Measurements from ENCODE around the gene PLPP7. TPM values are rescaled to one million over a fixed set of nuclear protein-coding genes. Genes with fewer than 3 reads are reported as not detected.
A peak's percentile ranks its signal among the peaks of the same experiment; 100 is the strongest.

The PLPP7 gene
- total RNA-seq, 1 experiment from 2014 or later: not detected

DNA sequence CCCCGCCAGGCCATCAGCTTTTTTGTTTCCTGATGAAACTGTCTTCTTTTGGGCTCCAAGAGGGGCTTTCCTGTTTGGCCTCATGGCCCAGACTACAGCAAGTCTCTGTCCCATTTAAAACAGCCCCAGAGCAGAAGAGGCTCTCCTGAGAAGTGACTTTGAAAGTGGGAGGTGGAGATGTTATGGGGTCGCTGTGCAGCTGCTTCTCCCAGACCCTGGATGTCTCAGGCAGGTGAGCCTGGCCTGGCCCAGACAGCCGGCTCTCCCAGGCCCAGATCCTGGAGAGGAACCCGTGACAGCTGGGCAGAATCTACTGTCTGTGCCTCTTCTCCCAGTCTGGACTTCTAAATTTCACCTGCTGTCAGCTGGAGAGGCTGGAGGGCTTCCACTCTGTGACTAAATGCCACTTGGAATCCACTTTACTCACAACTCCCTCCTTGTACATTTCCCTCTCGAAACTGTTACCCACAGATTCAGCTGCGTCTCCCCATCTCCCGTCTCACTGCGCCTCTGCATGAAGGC lies 33.8 kb upstream of the PLPP7 start:
- H3K4me3 ChIP-seq (ENCODE audit: low read length): peak overlapping the region; percentile 66
- peak; percentile 57 for DNase-seq
- H3K9me2 ChIP-seq (replicated peaks; ENCODE audit: insufficient read depth, low read length): no peaks in the 10 kb centered on the region
- H3K36me3 ChIP-seq (ENCODE audit: insufficient read depth, low read length): no peaks in the 10 kb centered on the region
- peak overlapping the region; percentile 85 for H3K9ac ChIP-seq (ENCODE audit: low read length)
- H3K27ac ChIP-seq (ENCODE audit: low read length): peak overlapping the region; percentile 98
- H3K9me3 ChIP-seq (ENCODE audit: low read length): no peaks in the 10 kb centered on the region
- no peaks in the 10 kb centered on the region for H3K27me3 ChIP-seq (ENCODE audit: low read length)
- H2AFZ ChIP-seq (ENCODE audit: low read length): no peak overlapping the region
- peak overlapping the region; percentile 82 for H3K4me2 ChIP-seq (ENCODE audit: low read depth, low read length, poor library complexity, severe bottlenecking)
- H3K4me1 ChIP-seq (ENCODE audit: low read length): peaks cover 56% of the 10 kb centered on the region
- H4K20me1 ChIP-seq (ENCODE audit: insufficient read depth, low read depth, low read length): no peaks in the 10 kb centered on the region
- no peaks in the 10 kb centered on the region; the same call in 1 of the 2 replicates for H3K79me2 ChIP-seq (ENCODE audit: low read length)

DNA sequence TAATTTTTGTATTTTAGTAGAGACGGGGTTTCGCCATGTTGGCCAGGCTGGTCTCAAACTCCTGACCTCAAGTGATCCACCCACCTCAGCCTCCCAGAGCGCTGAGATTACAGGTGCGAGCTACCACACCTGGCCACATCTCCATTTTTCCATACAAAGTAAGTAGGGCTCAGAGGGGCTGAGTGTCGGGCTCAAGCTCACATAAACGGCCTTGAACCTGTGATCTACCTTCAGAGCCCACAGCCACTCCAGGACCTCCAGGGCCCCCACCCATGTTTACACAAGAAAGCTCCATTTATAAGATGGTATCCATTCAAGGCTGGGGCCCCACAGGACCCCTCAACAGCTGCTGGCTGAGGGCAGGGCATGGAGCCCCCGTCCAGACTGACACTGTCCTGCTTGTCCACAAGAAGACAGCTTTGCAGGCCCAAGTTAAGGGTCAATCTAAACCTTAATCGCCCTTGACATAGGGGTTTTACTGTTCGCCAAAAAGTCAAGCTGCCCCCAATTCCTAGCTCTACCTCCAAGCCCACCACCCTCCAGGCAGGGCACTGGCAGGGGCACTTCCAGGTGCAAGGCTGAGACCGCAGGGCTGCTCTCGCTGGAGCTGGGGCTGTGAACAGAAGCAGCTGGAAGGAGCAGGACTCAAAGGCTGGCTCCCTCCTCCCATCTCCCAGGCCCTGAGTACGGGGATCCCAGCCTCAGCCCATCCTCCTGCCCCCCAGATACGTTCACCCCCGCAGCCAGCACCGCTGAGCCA lies 32.1 kb upstream of the PLPP7 start:
- no peak overlapping the region for H3K4me3 ChIP-seq (ENCODE audit: low read length)
- peaks cover 51% of the 10 kb centered on the region for H3K4me1 ChIP-seq (ENCODE audit: low read length)
- 0 out of 2 replicates have a peak overlapping the region, but pooled peaks have one; percentile 13 for H3K9ac ChIP-seq (ENCODE audit: low read length)
- H4K20me1 ChIP-seq (ENCODE audit: insufficient read depth, low read depth, low read length): no peaks in the 10 kb centered on the region
- no peaks in the 10 kb centered on the region for H3K9me3 ChIP-seq (ENCODE audit: low read length)
- peak overlapping the region; percentile 98; the same call in 1 of the 2 replicates for H3K27ac ChIP-seq (ENCODE audit: low read length)
- peak overlapping the region; percentile 82 for H3K4me2 ChIP-seq (ENCODE audit: low read depth, low read length, poor library complexity, severe bottlenecking)
- no peaks in the 10 kb centered on the region for H3K9me2 ChIP-seq (replicated peaks; ENCODE audit: insufficient read depth, low read length)
- peaks cover 2% of the 10 kb centered on the region for H3K79me2 ChIP-seq (ENCODE audit: low read length)
- H3K27me3 ChIP-seq (ENCODE audit: low read length): no peaks in the 10 kb centered on the region
- no peak overlapping the region for H2AFZ ChIP-seq (ENCODE audit: low read length)
- DNase-seq: no peak
- no peaks in the 10 kb centered on the region for H3K36me3 ChIP-seq (ENCODE audit: insufficient read depth, low read length)

DNA sequence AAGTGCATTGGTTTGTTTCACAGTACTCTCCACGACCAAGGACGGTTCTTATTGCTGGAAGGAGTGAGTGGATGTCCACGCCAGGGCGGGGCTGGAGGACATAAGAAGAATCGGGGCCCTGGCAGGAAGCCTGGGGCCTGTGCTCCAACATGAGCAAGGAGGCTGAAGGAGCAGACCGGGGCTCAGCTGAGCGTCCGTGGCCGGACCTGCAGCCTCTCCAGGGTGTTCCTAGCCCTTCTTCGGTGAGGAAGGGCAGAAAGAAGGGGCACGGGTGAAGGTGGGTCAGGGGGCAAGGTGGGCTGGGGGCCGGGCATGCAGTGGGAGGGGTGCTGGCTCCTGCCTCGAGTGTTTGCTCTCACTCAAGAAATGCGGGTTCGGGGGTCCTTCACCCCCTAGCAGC lies 31.3 kb upstream of the PLPP7 start:
- H3K9me2 ChIP-seq (replicated peaks; ENCODE audit: insufficient read depth, low read length): no peaks in the 10 kb centered on the region

DNA sequence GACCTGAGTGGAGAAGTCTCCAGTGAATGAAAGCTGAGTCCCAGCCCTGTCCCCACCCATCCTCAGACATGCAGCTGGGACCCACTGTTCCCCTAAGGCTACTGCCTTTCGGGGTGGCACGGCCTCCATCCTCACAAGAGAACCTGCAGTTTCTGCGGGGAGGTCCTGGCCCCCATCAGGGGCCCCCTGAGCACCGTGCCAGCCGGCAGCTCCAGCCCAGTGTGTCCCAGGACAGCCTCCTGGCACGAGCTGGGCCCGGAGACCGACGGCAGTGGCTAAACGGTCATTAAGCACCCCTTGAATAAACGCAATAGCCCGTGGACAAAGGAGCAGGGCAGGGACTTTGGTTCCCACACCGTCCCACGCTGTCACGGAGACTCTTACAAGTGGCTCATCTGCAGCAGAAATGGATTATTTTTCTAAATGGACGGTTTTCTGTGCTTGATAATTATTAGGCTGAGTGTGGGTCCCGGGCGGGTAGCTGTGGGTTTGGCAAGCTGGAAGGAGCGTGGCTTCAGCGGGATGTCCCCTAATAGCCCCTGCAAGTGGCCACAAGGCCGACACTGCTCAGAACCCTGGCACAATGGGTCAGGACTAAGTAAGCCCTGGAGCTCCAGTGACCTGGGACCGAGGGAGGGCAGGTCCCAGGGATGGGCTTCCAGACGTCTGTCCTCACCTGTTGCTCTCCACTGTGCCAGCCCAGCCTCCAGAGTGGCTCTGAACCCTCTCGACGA lies 30.7 kb upstream of the PLPP7 start:
- H3K79me2 ChIP-seq (ENCODE audit: low read length): peaks cover 10% of the 10 kb centered on the region
- H2AFZ ChIP-seq (ENCODE audit: low read length): no peak overlapping the region
- H3K36me3 ChIP-seq (ENCODE audit: insufficient read depth, low read length): no peaks in the 10 kb centered on the region
- no peak overlapping the region for H3K27ac ChIP-seq (ENCODE audit: low read length)
- no peaks in the 10 kb centered on the region for H3K9me2 ChIP-seq (replicated peaks; ENCODE audit: insufficient read depth, low read length)
- no peak overlapping the region for H3K4me3 ChIP-seq (ENCODE audit: low read length)
- H3K9me3 ChIP-seq (ENCODE audit: low read length): no peaks in the 10 kb centered on the region
- no peaks in the 10 kb centered on the region for H4K20me1 ChIP-seq (ENCODE audit: insufficient read depth, low read depth, low read length)
- H3K4me1 ChIP-seq (ENCODE audit: low read length): peaks cover 47% of the 10 kb centered on the region
- no peak for DNase-seq
- H3K27me3 ChIP-seq (ENCODE audit: low read length): no peaks in the 10 kb centered on the region
- no peak overlapping the region for H3K9ac ChIP-seq (ENCODE audit: low read length)
- no peak overlapping the region for H3K4me2 ChIP-seq (ENCODE audit: low read depth, low read length, poor library complexity, severe bottlenecking)

More for the DNA sequence above, 31.3 kb upstream of the PLPP7 start:
- peaks cover 7% of the 10 kb centered on the region for H3K79me2 ChIP-seq (ENCODE audit: low read length)
- no peaks in the 10 kb centered on the region for H3K36me3 ChIP-seq (ENCODE audit: insufficient read depth, low read length)
- peaks cover 50% of the 10 kb centered on the region for H3K4me1 ChIP-seq (ENCODE audit: low read length)
- no peaks in the 10 kb centered on the region for H4K20me1 ChIP-seq (ENCODE audit: insufficient read depth, low read depth, low read length)
- no peak for DNase-seq
- H3K27ac ChIP-seq (ENCODE audit: low read length): no peak overlapping the region
- H3K9me3 ChIP-seq (ENCODE audit: low read length): no peaks in the 10 kb centered on the region
- H3K27me3 ChIP-seq (ENCODE audit: low read length): no peaks in the 10 kb centered on the region
- H3K4me2 ChIP-seq (ENCODE audit: low read depth, low read length, poor library complexity, severe bottlenecking): no peak overlapping the region
- no peak overlapping the region for H3K9ac ChIP-seq (ENCODE audit: low read length)
- no peak overlapping the region for H2AFZ ChIP-seq (ENCODE audit: low read length)
- no peak overlapping the region for H3K4me3 ChIP-seq (ENCODE audit: low read length)

GRCh38 chr9:131259432-131259898 lies 30.1 kb upstream of the PLPP7 start:
- H4K20me1 ChIP-seq (ENCODE audit: insufficient read depth, low read depth, low read length): no peaks in the 10 kb centered on the region
- H3K4me1 ChIP-seq (ENCODE audit: low read length): peaks cover 46% of the 10 kb centered on the region
- H3K79me2 ChIP-seq (ENCODE audit: low read length): peaks cover 16% of the 10 kb centered on the region
- DNase-seq: no peak
- no peak overlapping the region for H3K9ac ChIP-seq (ENCODE audit: low read length)
- H3K9me2 ChIP-seq (replicated peaks; ENCODE audit: insufficient read depth, low read length): no peaks in the 10 kb centered on the region
- no peaks in the 10 kb centered on the region for H3K27me3 ChIP-seq (ENCODE audit: low read length)
- no peak overlapping the region for H2AFZ ChIP-seq (ENCODE audit: low read length)
- H3K4me3 ChIP-seq (ENCODE audit: low read length): no peak overlapping the region
- H3K9me3 ChIP-seq (ENCODE audit: low read length): no peaks in the 10 kb centered on the region
- no peak overlapping the region for H3K27ac ChIP-seq (ENCODE audit: low read length)
- H3K36me3 ChIP-seq (ENCODE audit: insufficient read depth, low read length): no peaks in the 10 kb centered on the region
- no peak overlapping the region for H3K4me2 ChIP-seq (ENCODE audit: low read depth, low read length, poor library complexity, severe bottlenecking)

GRCh38 chr9:131259916-131260597 lies 29.5 kb upstream of the PLPP7 start:
- no peaks in the 10 kb centered on the region for H3K9me2 ChIP-seq (replicated peaks; ENCODE audit: insufficient read depth, low read length)
- no peak overlapping the region for H3K9ac ChIP-seq (ENCODE audit: low read length)
- no peaks in the 10 kb centered on the region for H4K20me1 ChIP-seq (ENCODE audit: insufficient read depth, low read depth, low read length)
- no peaks in the 10 kb centered on the region for H3K9me3 ChIP-seq (ENCODE audit: low read length)
- H3K27ac ChIP-seq (ENCODE audit: low read length): no peak overlapping the region
- H2AFZ ChIP-seq (ENCODE audit: low read length): no peak overlapping the region
- peaks cover 22% of the 10 kb centered on the region for H3K79me2 ChIP-seq (ENCODE audit: low read length)
- no peaks in the 10 kb centered on the region for H3K27me3 ChIP-seq (ENCODE audit: low read length)
- no peaks in the 10 kb centered on the region for H3K36me3 ChIP-seq (ENCODE audit: insufficient read depth, low read length)
- no peak overlapping the region for H3K4me2 ChIP-seq (ENCODE audit: low read depth, low read length, poor library complexity, severe bottlenecking)
- no peak overlapping the region for H3K4me3 ChIP-seq (ENCODE audit: low read length)
- no peak for DNase-seq
- peaks cover 40% of the 10 kb centered on the region for H3K4me1 ChIP-seq (ENCODE audit: low read length)

DNA sequence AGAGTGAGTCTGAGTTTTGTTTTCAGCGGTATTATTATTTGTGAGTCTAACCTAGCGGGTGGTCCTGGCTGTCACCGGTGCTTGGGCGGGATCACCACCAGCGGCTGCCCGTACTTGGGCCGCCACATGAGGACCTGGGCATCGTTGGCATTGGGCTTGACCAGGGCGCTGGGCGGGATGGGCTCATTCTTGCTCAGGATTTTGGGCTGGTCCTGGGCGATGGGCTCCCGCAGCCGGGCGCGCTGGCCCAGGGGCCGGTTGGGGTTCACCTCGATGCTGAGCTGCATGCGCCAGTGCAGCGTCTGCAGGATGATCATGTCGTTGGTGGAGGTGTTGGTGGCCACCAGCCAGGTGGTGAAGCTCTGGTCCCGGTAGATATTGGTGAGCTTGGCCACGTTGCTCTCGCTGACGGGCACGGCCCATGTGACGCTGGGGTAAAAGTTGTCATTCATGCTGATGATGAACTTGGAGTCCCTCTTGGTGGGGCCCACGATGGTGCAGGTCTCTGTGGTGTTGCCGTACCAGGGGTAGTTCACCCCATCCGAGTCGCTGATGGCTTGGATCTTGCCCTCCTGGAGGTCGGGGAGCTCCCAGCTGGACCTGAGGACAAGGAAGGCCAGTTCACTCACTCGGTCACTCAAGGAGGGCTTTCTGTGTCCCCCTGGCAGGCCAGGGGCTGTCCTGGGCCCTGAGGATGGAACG lies 28.6 kb upstream of the PLPP7 start:
- no peak for DNase-seq
- Histone ChIP-seq H3K9ac (ENCODE audit: low read length) (no peak overlapping the region), H3K27ac (ENCODE audit: low read length) (no peak overlapping the region), H3K27me3 (ENCODE audit: low read length) (no peaks in the 10 kb centered on the region), H3K9me2 (replicated peaks; ENCODE audit: insufficient read depth, low read length) (no peaks in the 10 kb centered on the region), H3K4me2 (ENCODE audit: low read depth, low read length, poor library complexity, severe bottlenecking) (no peak overlapping the region), H3K36me3 (ENCODE audit: insufficient read depth, low read length) (no peaks in the 10 kb centered on the region), H3K4me3 (ENCODE audit: low read length) (no peak overlapping the region), H3K9me3 (ENCODE audit: low read length) (no peaks in the 10 kb centered on the region), H3K4me1 (ENCODE audit: low read length) (peaks cover 32% of the 10 kb centered on the region), H2AFZ (ENCODE audit: low read length) (no peak overlapping the region), H3K79me2 (ENCODE audit: low read length) (peaks cover 30% of the 10 kb centered on the region), H4K20me1 (ENCODE audit: insufficient read depth, low read depth, low read length) (no peaks in the 10 kb centered on the region)
